ENCODE results near the gene PHLPP1.

Gene PHLPP1

DNA sequence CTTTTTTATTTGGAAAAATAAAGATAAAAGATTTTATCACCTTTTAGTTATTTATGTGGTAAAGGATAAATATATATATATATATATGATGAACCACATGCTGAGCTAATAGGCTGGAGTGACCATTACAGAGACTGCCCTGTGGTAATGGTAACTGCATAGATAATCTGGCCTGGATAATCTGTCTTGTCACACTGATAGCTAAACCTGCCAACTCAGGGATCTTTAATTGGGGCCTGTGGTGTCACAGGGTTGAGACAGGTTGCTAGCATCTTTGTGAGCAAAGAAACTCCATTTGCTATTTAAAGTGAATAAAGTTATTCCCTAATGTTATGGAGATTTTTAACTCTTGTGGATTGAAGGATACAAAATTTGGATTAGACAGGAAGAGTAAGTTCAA, 203.0 kb downstream of the PHLPP1 start:
- H3K27ac ChIP-seq = no peak overlapping the region
- DNase-seq (ENCODE audit: low read depth, low spot score) = no peak

DNA sequence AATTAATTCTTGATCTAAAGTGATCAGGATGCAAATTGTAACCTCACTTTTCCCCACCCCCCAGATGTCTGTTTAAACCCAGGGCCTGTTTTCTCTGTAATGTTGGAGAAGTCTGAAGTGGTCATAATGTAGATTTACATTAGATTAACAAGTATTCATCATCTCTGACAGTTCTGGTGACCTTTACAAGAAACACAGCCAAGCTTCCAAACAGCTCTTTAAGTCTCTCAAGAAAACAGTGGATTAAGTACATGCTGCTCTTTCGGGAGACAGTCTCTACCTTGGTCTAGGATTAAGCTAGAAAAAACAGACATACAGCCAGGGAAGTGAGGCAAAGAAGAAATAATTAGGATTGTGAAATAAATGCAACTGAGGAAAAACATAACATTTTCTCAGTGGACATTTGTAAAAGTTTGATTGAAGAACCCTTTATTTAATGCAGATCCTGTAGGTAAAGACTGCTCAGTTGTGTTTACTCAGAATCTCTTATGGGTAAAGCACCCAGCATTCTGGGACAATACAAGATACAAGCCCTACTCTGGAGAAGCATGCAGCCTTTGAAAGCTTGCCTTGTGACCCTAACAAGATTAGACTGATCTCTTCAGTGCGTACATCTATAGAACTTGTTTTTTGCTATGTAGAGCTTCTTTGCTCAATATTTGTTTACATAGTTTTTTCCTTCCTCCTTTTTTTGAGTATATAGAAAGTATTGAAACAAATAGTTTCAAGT, 203.9 kb downstream of the PHLPP1 start:
- no peak overlapping the region for H3K27ac ChIP-seq
- DNase-seq (ENCODE audit: low read depth, low spot score) = no peak

DNA sequence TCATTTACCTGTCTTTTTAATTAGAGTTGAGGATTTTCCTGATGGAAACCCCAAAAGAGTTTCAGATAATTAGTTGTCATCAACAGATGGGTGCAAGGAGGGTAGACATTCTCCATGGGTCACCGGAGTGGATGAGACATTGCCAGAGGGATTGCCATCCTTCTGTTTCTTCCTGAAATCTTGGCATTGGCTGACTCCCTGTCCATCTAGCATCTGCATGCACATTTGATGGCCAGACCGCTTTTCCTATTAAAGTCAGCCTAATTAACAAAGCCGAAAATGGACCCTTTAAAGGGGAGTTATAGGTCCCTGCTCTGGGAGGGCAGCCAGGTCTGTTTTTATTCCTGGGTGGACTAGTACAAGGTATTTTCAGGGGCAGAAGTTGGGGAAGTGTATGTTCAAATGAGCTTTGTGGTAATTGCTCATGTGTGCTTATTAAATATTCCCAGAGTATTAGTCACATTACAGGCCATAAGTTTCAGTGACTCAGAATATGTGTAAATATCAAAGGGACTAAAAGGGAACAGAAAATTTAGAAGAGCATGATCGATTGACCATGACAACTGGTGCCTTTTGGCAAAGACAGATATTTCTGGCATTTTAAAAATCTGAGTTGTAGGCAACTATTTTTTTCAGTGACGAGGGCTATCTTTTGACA, 209.8 kb downstream of the PHLPP1 start:
- peak; percentile 20 for DNase-seq (ENCODE audit: low read depth, low spot score)
- no peak overlapping the region for H3K27ac ChIP-seq

DNA sequence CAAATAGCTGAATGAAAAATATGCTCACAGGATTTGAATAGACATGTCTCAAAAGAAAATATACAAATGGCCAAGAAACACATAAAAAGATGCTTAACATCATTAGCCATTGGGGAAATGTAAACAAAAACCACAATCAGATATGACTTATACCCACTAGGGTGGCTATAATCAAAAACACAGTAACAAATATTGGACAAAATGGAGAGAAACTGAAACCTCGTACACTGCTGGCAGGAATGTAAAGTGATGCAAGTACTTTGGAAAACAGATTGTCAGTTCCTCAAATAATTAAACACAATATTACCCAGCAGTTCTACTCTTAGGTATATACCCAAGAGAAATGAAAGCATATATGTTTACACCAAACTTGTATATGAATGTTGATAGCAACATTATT, 213.0 kb downstream of the PHLPP1 start:
- H3K27ac ChIP-seq = no peak overlapping the region
- no peak for DNase-seq (ENCODE audit: low read depth, low spot score)

GRCh38 chr18:62933261-62933887, 218.0 kb downstream of the PHLPP1 start:
- no peak for DNase-seq (ENCODE audit: low read depth, low spot score)
- no peak overlapping the region for H3K27ac ChIP-seq

GRCh38 chr18:62935994-62936393, 220.7 kb downstream of the PHLPP1 start:
- H3K27ac ChIP-seq = no peak overlapping the region
- no peak for DNase-seq (ENCODE audit: low read depth, low spot score)

- no peak for DNase-seq (ENCODE audit: low read depth, low spot score)
- H3K27ac ChIP-seq = no peak overlapping the region
Observed at GRCh38 chr18:62937065-62937464, 221.7 kb downstream of the PHLPP1 start.

DNA sequence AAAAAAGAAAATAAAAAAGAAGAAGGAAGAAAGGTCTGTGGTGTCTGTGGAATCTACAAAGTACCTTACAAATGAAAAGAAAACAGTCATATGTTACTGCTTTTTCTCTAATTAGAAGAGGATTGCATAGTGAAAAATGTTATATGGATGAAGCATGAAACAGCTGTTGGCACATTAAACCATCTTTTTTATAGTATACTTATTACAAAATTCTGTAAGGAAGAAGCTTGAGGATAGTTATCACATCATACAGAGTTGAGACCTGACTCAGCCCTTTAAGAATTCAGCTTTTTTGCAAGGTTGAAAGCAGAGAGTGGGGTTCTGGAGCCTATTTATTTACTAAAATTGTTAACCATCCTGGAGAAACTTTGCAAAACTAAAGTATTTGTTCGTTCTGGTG, 222.7 kb downstream of the PHLPP1 start:
- DNase-seq (ENCODE audit: low read depth, low spot score) = no peak
- no peak overlapping the region for H3K27ac ChIP-seq

- no peak overlapping the region for H3K27ac ChIP-seq
- DNase-seq (ENCODE audit: low read depth, low spot score) = no peak
Observed at GRCh38 chr18:62938487-62938886, 223.1 kb downstream of the PHLPP1 start.

DNA sequence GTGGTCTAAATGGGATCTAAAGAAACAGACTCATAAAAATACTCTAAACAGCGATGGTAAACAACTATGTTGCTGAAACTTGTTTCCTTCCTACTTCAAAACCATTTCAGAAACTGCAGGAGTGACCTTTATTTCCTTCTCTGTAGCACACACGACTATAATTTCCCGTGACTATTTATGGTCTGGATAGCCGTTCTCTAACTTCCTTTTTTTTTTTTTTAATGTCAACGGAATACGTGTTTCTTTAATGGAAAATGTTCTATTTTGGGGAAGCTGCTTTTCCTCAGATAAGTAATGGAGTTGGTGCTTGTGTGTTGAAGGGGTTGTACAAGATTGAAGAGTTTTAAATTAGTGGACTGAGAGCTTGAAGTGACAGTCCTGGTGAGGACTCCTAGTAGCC, 224.1 kb downstream of the PHLPP1 start:
- no peak for DNase-seq (ENCODE audit: low read depth, low spot score)
- H3K27ac ChIP-seq = no peak overlapping the region

GRCh38 chr18:62939926-62940325, 224.6 kb downstream of the PHLPP1 start:
- no peak for DNase-seq (ENCODE audit: low read depth, low spot score)
- H3K27ac ChIP-seq = no peak overlapping the region

GRCh38 chr18:62942578-62942977, 227.2 kb downstream of the PHLPP1 start:
- peak; percentile 57 for DNase-seq (ENCODE audit: low read depth, low spot score)
- no peak overlapping the region for H3K27ac ChIP-seq

- DNase-seq (ENCODE audit: low read depth, low spot score) = no peak
- no peak overlapping the region for H3K27ac ChIP-seq
Observed at GRCh38 chr18:62944454-62944853, 229.1 kb downstream of the PHLPP1 start.

GRCh38 chr18:62948788-62949187, 233.4 kb downstream of the PHLPP1 start:
- no peak for DNase-seq (ENCODE audit: low read depth, low spot score)
- H3K27ac ChIP-seq = no peak overlapping the region

- no peak overlapping the region for H3K27ac ChIP-seq
- no peak for DNase-seq (ENCODE audit: low read depth, low spot score)
Observed at GRCh38 chr18:62950246-62950645, 234.9 kb downstream of the PHLPP1 start.

- no peak for DNase-seq (ENCODE audit: low read depth, low spot score)
- no peak overlapping the region for H3K27ac ChIP-seq
Observed at GRCh38 chr18:62952807-62953206, 237.5 kb downstream of the PHLPP1 start.

DNA sequence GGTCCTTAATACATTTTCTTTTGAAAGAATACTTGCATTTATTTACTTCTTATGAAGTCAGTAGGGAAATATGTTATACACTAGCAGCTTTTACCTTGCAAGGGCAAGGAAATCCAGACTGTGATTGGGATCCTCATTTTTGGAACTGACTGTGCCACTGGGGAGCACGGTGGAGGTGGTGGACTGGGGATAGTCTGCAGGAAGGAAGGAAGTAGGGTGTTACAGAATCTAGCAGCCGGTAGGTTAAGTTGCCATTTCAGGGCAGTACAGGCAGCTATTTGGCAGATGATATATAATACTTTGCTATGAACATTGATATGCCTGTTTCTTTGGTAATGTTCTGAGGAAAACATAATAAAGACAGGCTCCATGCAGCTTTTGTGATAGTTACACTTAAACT, 238.3 kb downstream of the PHLPP1 start:
- no peak overlapping the region for H3K27ac ChIP-seq
- no peak for DNase-seq (ENCODE audit: low read depth, low spot score)

DNA sequence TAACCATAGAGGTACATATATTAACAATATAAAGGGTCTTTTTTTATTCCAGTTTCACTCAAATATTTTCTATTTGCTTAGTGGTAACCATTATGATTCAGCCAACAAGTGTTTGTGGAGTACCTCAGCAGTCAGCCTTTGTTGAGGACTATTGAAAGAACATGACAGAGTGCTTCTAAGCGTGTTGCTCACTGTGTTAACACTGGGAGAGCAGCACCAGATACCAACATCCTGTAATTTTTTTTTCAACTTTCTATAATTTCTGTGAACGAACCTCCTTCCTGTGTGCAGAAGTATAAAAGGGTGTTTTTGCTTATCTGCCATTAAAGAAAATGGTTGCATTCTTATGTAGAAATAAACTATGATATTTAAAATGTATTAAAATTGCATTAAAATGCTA, 239.0 kb downstream of the PHLPP1 start:
- peak; percentile 51 for DNase-seq (ENCODE audit: low read depth, low spot score)
- no peak overlapping the region for H3K27ac ChIP-seq

GRCh38 chr18:62957885-62958472, 242.6 kb downstream of the PHLPP1 start:
- H3K27ac ChIP-seq = no peak overlapping the region
- no peak for DNase-seq (ENCODE audit: low read depth, low spot score)

GRCh38 chr18:62959481-62959880, 244.1 kb downstream of the PHLPP1 start:
- no peak for DNase-seq (ENCODE audit: low read depth, low spot score)
- no peak overlapping the region for H3K27ac ChIP-seq

GRCh38 chr18:62963507-62963906, 248.2 kb downstream of the PHLPP1 start:
- H3K27ac ChIP-seq = no peak overlapping the region
- DNase-seq (ENCODE audit: low read depth, low spot score) = no peak
